ENCODE results near the gene NKX2-4.
"Not testable (repeated sequence)": the region's sequence is repeated elsewhere in the genome, so short reads cannot be mapped to it uniquely, and the experiment has no call there.

NKX2-4 gene

DNA sequence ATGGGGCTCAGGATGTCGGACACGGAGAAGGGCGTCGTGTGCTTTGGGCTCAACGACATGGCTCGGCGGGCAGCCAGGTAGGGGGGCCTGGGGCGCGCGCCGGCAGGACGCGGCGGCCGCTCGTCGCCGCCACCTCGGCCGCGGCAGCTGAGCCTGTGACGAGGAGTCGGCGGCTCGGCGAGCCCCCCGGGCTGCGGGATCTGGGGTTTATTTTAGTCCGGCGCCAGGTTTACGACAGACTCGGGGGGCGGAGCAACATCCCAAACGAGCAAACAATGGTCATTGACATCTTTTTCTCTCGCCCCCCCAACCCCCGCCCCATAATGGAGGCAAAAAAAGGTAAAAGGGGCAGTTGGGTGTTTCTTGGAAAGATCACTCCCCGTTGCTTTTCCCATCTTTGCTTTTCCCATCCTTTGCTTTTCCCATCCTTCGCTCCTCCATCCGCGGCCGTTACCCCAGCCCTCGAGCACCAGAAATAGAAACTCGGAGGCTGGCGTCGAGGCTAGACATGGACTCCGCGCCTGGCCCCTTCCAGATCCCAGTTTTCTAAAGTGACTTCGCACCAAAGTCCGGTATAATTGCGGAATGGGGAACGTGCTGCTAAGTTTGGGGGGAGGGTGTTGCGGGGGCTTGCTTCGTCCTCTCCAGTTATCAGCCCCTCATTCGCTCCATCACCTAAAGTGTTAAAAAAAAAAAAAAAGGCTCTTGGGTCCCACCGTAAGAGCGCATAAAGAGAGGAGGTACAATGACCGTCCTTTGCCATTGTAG is at the start of gene NKX2-4:
TSS of gene NKX2-4 (minus strand) at position 186 of the 768 bp plus-strand sequence. CDS start at position 59, 127 bp downstream.
- peak in 1 of 2 experiments; percentile 51 for DNase-seq

DNA sequence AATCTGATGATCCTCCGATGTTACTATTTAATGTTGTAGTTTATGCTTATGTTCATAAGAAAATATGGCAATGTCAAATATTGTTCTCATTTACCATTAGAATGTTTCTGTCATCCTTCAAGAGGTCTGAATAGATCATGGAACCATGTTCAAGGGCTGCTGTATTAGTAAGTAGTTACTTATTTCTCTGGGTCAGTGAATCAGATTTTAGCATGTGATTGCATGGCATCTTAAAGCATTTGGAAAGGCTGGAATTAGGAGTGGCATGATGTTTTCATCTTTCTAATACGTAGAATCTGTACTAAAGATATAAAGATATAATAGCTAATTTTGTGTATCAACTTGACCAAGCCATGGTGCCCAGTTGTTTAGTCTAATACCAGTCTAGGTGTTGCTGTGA is 40.5 kb upstream of the NKX2-4 start:
- no peak for DNase-seq

DNA sequence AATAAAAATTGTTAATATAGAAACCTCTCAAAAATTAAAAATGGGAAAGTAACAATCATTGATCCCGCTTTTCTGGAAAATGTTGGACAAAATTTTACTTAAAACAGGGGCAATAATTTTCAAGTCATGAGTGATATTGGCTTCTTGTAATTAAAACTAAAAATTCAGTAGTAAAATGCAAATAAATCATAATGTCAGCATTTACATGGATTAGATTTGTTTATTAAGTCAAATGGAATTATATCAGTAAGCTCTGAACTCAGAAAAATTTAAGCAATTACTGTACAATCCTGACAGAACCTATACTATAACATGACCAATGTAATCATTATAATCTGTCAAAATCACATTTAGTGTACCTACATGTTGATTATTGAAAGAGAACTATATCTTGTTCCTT is 39.9 kb upstream of the NKX2-4 start:
- DNase-seq, result no peak

DNA sequence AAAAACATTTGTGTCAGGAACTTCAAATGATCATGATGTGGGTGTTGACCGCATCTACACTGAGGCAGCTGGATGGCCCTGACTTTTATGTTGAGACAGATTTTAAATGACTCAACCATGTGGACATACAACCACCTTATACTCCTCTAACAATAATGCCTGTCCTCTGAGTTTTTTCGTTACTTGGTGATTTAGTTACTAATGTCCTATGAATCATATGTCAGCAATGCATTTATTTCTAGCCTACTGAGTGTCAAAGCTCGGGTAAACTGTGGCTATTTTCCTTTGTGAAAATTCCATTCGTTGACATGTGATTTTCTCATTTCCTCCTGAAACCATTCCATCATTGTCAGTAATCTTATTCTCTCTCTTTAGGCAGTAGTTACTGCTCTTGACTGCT is 38.9 kb upstream of the NKX2-4 start:
- no peak for DNase-seq

DNA sequence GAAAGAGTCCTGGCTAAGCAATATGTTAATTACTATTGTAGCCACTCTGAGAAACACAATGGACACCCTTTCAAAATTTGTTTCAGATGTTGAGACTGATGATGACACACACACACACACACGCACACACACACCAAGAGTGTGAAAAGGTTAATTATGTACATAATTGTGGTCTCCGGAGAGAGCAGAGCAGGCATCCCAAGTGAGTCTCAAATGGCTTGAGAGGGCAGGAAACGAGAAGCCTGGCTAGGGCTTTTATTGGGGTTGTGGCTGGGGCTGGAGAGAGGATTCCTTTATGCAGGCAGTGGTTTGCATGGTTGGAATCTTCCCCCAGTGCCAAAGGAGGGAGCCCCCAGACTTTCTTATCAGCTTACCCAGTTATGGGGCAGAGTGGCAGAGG is 38.2 kb upstream of the NKX2-4 start:
- no peak for DNase-seq

DNA sequence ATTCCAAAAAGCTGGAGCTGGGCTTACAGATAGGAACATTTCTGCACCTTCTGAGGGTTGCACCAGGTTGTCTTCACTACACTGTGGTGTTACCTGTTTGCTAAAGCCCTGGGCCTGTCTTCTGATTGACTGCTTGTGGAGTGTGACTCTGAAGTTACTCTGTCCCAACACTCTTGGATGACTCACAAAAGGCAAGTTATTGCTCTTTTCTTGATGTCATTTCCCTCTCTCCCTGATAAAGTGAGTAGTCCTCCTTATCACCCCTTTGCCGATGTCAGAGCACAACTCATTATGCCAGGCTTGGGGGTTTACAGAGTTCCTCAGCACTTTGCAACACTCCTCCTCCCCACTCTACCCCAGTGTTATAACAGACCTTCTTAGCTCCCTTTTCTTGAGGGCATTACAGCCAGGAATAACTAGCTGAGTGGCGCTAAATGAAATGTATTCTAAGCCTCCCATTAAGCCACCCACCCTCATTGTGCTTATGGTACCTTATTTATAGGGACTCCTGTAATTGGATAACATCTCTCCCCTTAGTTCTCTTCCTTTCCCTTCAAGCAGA is 36.1 kb upstream of the NKX2-4 start:
- DNase-seq, result no peak

DNA sequence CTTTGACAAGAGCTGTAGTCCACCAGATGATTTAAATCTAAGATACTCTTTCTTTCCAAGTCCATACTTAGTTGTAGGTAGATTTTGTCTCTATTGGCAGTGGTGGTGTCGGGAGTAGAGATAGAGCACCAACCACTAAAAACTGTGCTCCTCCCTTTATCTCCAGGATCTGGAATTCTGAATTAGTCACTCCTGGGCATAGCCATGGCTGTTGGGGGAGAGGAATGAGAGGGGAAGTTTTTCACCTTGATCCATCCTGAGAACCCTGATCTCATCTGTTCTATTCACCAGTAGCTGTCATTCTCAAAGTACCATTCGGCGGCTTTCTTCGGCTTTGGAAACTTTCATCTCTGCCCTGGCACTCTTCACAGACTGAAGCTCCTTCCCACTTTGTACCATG is 35.6 kb upstream of the NKX2-4 start:
- DNase-seq, result no peak

DNA sequence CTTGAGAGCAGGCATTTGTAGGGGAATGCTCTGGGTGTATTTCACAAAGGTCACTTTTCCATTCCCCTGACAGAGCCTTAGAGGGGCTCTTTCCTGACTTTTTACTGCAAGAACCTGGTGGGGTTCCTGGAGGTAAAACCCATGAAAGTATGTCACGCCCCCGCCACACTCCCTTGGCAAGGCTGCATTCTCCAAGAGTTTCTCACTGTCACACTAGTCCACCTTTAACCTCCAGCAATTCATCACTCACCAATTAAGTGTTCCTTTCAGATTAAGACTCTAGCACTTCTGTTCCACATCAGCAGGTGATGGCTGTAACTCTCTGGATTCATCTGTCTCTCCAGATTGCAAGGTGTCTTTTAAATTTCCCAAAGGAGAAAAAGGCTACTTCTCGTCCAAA is 32.7 kb upstream of the NKX2-4 start:
- no peak for DNase-seq

DNA sequence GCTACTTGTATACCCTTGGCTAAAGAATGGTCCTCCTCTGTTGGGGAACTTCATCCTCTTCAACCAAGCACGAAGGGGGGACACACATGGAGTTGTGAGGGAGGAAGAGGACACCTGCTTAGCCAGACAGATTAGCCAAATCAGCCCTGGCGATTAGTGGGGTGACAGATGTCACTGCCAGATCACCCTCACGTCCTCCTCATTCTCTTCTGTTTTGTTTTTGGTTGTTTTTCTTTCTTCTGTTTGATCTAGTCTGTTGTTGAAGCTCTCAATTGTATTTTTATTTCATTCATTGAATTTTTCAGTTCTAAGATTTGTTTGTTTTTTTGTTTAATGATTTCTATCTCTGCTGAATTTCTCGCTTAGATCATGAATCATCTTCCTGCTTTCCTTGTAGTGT is 27.5 kb upstream of the NKX2-4 start:
- DNase-seq, result no peak

DNA sequence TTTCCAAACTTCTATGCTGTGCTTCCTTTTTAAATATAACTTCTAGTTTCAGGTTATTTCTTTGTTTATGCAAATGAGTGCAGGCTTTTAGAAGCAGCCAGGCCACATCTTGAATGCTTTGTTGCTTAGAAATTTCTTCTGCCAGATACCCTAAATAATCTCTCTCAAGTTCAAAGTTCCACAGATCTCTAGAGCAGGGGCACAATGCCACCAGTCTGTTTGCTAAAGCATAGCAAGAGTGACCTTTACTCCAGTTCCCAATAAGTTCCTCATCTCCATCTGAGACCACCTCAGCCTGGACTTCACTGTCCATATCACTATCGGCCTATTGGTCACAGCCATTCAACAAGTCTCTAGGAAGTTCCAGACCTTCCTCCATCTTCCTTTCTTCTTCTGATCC is 26.4 kb upstream of the NKX2-4 start:
- not testable (repeated sequence) for DNase-seq

DNA sequence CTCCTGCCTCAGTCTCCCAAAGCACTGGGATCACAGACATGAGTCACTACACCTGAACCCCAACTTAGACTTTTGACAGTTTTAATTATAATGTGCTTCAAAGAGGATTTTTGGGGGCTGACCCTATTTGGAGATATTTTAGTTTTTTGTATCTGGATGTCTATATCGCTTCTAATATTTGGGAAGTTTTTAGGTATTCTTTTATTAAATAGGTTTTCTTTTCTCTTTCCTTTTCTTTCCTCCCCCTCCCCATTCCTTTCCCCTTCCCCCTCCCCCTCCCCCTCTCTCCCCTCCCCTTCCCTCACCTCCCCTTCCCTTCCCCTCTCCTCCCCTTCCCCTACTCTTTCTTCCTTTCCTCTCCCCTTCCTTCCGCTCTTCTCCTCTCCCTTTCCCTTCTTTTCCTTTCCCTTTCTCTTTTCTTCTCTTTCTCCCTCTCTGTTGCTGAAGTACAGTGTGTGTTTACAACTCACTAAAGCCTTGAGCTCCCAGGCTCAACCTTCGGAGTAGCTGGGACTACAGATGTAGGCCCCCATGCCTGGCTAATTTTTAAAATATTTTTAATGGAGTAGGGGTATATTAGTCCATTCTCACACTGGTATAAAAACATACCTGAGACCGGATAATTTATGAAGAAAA is 24.4 kb upstream of the NKX2-4 start:
- no peak for DNase-seq

DNA sequence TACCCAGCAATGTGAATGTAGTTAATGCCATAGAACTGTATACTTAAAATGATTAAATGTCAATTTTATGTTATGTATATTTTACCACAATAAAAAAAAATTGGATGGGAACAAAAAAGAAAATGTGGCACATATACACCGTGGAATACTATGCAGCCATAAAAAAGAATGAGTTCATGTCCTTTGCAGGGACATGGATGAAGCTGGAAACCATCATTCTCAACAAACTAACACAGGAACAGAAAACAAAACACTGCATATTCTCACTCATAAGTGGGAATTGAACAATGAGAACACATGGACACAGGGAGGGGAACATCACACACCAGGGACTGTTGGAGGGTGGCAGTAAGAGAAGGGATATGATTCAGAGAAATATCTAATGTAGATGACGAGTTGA is 21.8 kb upstream of the NKX2-4 start:
- DNase-seq, result not testable (repeated sequence)

DNA sequence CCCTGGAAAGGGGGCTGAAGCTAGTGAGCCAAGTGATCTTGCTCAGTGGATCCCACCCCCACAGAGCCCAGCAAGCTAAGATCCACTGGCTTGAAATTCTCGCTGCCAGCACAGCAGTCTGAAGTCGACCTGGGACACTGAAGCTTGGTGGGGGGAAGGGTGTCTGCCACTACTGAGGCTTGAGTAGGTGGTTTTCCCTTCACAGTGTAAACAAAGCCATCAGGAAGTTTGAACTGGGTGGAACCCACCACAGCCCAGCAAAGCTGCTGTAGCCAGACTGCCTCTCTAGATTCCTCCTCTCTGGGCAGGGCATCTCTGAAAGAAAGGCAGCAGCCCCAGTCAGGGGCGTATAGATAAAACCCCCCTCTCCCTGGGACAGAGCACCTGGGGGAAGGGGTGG is 16.7 kb upstream of the NKX2-4 start:
- not testable (repeated sequence) for DNase-seq

DNA sequence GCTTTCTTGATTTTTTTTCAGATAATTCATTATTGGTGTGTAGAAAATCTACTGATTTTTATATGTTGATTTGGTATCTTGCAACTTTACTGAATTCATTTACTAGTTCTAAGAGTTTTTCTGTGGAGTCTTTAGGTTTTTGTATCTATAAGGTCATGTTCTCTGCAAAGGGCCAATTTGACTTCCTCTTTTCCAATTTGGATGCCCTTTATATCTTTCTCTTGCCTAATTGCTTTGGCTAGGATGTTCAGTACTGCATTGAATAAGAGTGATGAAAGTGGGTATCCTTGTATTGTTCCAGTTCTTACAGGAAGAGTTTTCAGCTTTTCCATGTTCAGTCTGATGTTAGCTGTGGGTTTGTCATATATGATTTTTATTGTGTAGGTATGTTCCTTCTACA is 14.4 kb upstream of the NKX2-4 start:
- DNase-seq, result no peak

DNA sequence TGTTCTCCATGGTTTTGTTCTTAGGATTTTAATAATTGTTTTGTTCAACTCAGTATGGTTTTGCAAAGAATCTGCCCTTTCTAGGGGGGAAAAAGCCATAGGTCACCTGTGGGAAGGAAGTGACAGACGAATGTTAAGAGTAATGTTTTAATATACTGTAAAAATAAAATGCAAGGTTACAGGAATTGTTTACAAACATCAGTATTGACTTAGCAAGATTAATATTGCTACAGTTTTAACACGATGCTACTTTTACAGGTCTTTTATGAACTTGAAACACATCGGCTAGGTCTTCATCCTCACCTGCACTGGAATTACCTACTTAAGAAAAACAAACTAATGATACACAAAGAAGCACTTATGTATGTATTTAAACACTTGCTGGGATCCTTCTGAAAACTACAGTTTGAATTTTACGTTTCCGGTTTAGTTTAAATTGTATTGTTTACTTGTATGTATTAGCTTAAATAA is 1.7 kb upstream of the NKX2-4 start:
- DNase-seq, result no peak

DNA sequence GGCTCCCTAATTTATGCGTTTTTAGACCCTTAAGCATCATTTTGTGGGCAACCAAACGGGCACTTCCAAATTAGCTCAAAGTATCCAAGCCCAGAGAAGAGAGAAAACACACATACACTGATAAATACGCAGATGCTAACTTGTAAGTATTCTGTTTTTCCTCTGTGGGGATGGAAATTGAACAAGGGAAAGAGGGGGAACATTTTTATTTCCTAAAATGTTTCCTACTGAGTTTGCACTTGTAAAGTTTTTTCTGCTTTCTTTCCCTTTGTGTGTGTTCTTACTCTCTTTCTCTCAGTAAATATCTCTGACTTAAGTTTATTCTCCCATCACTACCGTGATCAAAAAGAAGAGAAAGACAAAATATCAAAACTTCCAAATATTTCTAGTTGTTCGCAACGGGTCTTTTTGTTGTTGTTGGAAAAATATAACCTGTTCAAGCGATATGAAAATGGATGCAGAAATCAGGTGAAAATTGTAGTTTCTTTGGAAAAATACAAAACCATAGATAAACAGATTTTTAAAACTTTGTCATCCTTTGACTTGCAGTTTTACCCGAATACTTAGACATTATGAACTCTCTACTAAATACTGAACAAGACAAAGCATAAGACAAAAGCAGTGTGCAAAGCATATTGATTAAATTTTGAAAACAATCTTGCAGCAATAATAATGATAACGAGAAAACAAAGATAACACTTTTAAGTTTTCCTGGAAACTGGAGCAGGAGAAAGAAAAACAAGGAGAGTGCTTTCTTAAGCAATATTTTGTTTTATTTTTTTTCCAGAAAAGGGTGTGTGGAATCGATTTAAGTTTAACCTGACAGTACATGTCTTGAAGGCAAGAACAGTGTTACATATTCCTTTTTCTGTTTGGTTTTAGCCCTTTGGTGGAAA is 1.0 kb upstream of the NKX2-4 start:
- no peak for DNase-seq

DNA sequence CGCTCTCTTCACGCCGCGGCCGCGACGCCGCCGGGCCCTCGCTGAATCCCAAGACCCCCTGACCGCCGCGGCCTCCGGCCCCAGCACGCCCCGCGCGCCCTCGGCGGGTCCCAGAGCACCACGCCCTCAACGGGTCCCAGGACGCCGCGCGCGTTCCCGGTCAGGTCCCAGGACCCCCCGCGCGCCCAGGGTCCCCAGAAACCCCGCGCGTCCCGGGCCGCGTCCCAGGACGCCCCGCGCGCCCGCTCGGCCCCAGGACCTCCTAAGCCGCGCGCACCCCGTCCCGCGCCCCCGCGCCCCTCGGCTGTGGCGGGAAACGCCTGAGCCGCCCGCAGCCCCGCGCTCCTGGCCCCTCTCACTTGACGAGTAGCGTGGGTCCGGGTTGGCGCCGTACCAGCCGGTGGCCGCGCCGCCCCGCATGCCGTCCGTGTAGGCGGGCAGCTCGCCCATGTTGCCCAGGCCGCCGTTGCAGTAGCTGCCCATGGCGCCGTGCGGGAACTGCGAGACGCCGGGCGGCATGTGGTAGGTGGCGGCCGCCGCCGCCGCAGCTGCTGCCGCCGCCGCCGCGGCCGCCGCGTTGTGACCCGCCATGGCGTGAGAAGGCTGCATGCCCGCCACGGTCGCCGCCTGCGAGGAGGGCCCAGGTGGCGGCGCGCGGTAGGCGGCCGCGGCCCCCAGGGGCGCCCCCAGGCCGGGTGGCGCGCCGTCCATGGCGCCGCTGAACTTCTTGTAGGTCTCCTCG is 556 bp downstream of the NKX2-4 start:
- DNase-seq, result peak in 1 of 2 experiments; percentile 52

DNA sequence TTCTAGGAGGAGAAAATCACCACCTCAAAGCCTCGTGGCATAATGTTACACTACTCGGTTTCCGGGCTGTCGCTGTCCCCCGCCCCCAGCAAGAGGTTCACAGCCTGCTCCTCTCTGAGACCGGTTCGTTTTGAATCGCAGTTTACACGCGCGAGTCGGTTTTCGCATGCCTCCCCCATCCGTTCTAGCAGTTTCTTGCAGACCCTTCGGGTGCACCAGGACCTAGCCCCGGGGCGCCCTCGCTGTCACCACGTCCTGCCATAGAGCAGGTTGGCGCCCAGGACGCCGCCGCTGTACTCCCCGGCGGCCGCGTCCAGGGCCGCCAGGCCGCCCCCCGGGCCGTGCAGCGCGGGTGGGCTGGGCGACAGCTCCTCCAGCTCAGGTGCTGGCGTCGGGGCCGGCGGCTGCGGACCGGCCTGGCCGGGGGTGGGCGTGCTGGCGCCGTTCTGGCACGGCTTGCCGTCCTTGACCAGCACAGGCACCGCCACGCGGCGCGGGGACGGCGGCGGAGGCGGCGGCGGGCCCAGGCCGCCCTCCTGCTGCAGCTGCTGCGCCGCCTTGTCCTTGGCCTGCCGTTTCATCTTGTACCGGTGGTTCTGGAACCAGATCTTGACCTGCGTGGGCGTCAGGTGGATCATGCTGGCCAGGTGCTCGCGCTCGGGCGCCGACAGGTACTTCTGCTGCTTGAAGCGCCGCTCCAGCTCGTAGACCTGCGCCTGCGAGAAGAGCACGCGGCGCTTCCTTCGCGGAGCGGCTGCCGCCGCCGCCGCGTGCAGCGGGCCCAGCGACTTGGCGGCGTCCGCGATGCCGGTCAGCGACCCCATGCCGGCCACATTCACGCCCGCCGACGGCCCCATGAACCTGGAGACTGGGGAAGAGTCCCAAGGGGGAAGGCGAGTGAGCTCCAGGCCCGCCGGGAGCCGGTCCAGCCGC is 1.4 kb downstream of the NKX2-4 start:
- DNase-seq, result peak in 1 of 2 experiments; percentile 48

DNA sequence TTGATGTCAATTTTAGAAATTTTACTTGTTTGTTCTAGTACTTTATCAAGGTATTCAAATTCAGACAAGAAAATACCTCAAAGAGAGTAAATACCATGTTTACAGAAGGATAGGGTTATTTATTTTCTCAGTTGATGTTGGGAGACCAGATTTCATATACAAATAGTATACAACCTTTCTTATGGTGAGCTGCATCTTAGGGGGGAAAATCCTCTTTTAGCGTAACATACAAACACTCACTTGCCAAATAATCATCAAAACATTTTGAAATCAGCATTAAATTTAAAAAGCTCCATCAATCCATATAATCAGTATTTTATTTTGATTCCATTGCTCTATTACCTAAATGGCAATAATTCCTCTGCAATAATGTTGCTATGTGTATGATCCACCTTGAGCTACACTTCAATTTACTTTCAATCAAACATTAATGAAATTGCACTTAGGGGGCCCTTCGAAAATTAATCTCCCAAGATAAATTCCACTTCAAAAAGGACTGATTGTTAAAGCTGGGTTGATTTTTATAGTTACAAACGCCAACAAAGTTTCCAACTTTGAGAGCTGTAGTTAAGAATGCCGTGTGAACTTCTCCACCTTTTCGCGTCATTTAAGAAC is 2.2 kb downstream of the NKX2-4 start:
- no peak for DNase-seq

DNA sequence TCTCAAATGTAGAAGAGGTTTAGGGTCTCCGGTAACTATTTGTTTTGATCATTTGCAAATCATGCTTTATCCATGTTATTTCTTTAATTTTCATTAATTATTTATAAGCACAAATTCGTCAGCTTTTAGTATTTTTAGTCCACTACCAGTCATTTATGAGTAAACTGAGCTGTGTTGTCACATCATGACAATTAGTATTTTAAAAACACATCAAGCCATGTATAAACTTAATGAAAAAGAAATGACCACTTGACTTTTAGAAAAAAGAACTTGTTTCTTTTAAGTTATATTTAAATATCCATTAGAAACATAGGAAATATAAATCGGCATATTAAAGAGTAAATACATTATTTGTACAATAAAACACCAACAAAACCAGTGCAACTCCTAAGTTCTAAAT is 2.8 kb downstream of the NKX2-4 start:
- DNase-seq, result no peak
